Activated CD4-positive, alpha-beta T cell treated with anti-CD3 and anti-CD28 coated beads for 36 hours (primary cell): Measurements from ENCODE around the gene DGKI. TPM values are rescaled to one million over a fixed set of nuclear protein-coding genes. Genes with fewer than 3 reads are reported as not detected.

Experiments used
- ATAC-seq: fragments of 200-7000 bp; cut with Tn5 transposase; one replicate; pipeline ENCODE4 v1.10.0; 2021; ENCODE audit warnings: mild to moderate bottlenecking, moderate library complexity
- CTCF ChIA-PET: fragments of 350-600 bp; sonication (Branson Sonifier 250); formaldehyde crosslinking; loops from one replicate; lab custom pipeline; 2021; ENCODE audit warnings: antibody characterized with exemption; lab: Charles Lee
- POLR2A ChIA-PET: fragments of 350-600 bp; sonication (Branson Sonifier 250); formaldehyde crosslinking; loops from one replicate; lab custom pipeline; 2021; ENCODE audit warnings: antibody characterized with exemption, inconsistent platforms; lab: Charles Lee
- DNase-seq: peaks from one replicate; pipeline ENCODE4 v3.0.0-alpha.2; 2020
- H3K27ac Mint-ChIP-seq: one replicate; pipeline ENCODE4 v1.8.0; 2021; ENCODE audit warnings: mixed read lengths
- H3K27me3 Mint-ChIP-seq: one replicate; pipeline ENCODE4 v1.8.0; 2021; ENCODE audit warnings: mixed read lengths
- H3K36me3 Mint-ChIP-seq: one replicate; pipeline ENCODE4 v1.8.0; 2021; ENCODE audit warnings: low read depth, mixed read lengths
- H3K4me1 Mint-ChIP-seq: one replicate; pipeline ENCODE4 v1.8.0; 2021; ENCODE audit warnings: mixed read lengths
- H3K4me3 Mint-ChIP-seq: one replicate; pipeline ENCODE4 v1.8.0; 2021; ENCODE audit warnings: mild to moderate bottlenecking, moderate library complexity, mixed read lengths
- H3K9me3 Mint-ChIP-seq: one replicate; pipeline ENCODE4 v1.8.0; 2021; ENCODE audit warnings: low read depth, mixed read lengths
- intact Hi-C, 2 experiments: fragments of 100-400 bp; cut with DNase I in 1 of 2; cut with micrococcal nuclease in 1 of 2; formaldehyde crosslinking; loops; one replicate each; pipeline versions ENCODE4 v1.14.2 to v1.15.1; 2022 to 2024; cut with DNase I, micrococcal nuclease
- total RNA-seq, 2 experiments: library from RNA; stranded (reverse); gene quantifications; one replicate each; pipeline ENCODE4 v1.2.3, GENCODE V29; 2021

The DGKI gene
- total RNA-seq, 2 experiments from 2014 or later, result 2.9 to 3.0 TPM

- Mint-ChIP-seq H3K36me3 (no peaks in the 10 kb centered on the region), H3K27me3 (peaks cover 1% of the 10 kb centered on the region), H3K4me3 (no peak overlapping the region), H3K4me1 (no peaks in the 10 kb centered on the region), H3K9me3 (peaks cover 2% of the 10 kb centered on the region), H3K27ac (no peak overlapping the region)
- no peak for DNase-seq
- ChIA-PET POLR2A (no interaction called here), CTCF (no interaction called here)
- intact Hi-C loops, result no loop called here
- ATAC-seq, result no peak
Measured at GRCh38 chr7:137399827-137400823, 446.6 kb downstream of the DGKI start.

- no peak overlapping the region for H3K4me3 Mint-ChIP-seq
- no peak overlapping the region for H3K27ac Mint-ChIP-seq
- DNase-seq, result no peak
- ChIA-PET POLR2A (no interaction called here), CTCF (no interaction called here)
- no peaks in the 10 kb centered on the region for H3K27me3 Mint-ChIP-seq
- intact Hi-C loops, result no loop called here
- ATAC-seq, result no peak
- H3K36me3 Mint-ChIP-seq, result no peaks in the 10 kb centered on the region
- no peaks in the 10 kb centered on the region for H3K4me1 Mint-ChIP-seq
- no peaks in the 10 kb centered on the region for H3K9me3 Mint-ChIP-seq
Measured at GRCh38 chr7:137396051-137396450, 450.7 kb downstream of the DGKI start.

- H3K9me3 Mint-ChIP-seq, result no peaks in the 10 kb centered on the region
- CTCF ChIA-PET, result no interaction called here
- DNase-seq (no peak), ATAC-seq (no peak)
- POLR2A ChIA-PET, result no interaction called here
- no peaks in the 10 kb centered on the region for H3K36me3 Mint-ChIP-seq
- no peak overlapping the region for H3K27ac Mint-ChIP-seq
- intact Hi-C loops, result no loop called here
- H3K27me3 Mint-ChIP-seq, result no peaks in the 10 kb centered on the region
- H3K4me3 Mint-ChIP-seq, result no peak overlapping the region
- no peaks in the 10 kb centered on the region for H3K4me1 Mint-ChIP-seq
Measured at GRCh38 chr7:137395420-137395819, 451.4 kb downstream of the DGKI start.

- POLR2A ChIA-PET, result no interaction called here
Measured at GRCh38 chr7:137393570-137393969, 453.2 kb downstream of the DGKI start.

GRCh38 chr7:137390076-137390475, 456.7 kb downstream of the DGKI start:
- ATAC-seq (no peak), DNase-seq (no peak)
- H3K4me1 Mint-ChIP-seq, result no peaks in the 10 kb centered on the region
- no peaks in the 10 kb centered on the region for H3K9me3 Mint-ChIP-seq
- no peaks in the 10 kb centered on the region for H3K36me3 Mint-ChIP-seq
- H3K27me3 Mint-ChIP-seq, result no peaks in the 10 kb centered on the region
- ChIA-PET POLR2A (no interaction called here), CTCF (no interaction called here)
- H3K27ac Mint-ChIP-seq, result no peak overlapping the region
- no peak overlapping the region for H3K4me3 Mint-ChIP-seq
- intact Hi-C loops, result no loop called here

More at GRCh38 chr7:137393570-137393969, 453.2 kb downstream of the DGKI start:
- H3K27me3 Mint-ChIP-seq, result no peaks in the 10 kb centered on the region
- ATAC-seq, result no peak
- CTCF ChIA-PET, result interaction anchor here (0.8 kb wide), 1 partner anchor 89 kb away, joined by 3 read pairs; no protein-coding TSS in a partner anchor
- no peak for DNase-seq
- intact Hi-C loops, result no loop called here
- no peaks in the 10 kb centered on the region for H3K9me3 Mint-ChIP-seq
- no peak overlapping the region for H3K4me3 Mint-ChIP-seq
- no peak overlapping the region for H3K27ac Mint-ChIP-seq
- no peaks in the 10 kb centered on the region for H3K36me3 Mint-ChIP-seq
- no peaks in the 10 kb centered on the region for H3K4me1 Mint-ChIP-seq

GRCh38 chr7:137388916-137389315, 457.9 kb downstream of the DGKI start:
- Mint-ChIP-seq H3K27me3 (no peaks in the 10 kb centered on the region), H3K27ac (no peak overlapping the region), H3K4me1 (no peaks in the 10 kb centered on the region), H3K36me3 (no peaks in the 10 kb centered on the region), H3K4me3 (no peak overlapping the region), H3K9me3 (no peaks in the 10 kb centered on the region)
- CTCF ChIA-PET, result no interaction called here
- POLR2A ChIA-PET, result no interaction called here
- intact Hi-C loops, result no loop called here
- no peak for ATAC-seq
- no peak for DNase-seq

- ChIA-PET CTCF (no interaction called here), POLR2A (no interaction called here)
- intact Hi-C loops, result no loop called here
- no peaks in the 10 kb centered on the region for H3K36me3 Mint-ChIP-seq
- H3K9me3 Mint-ChIP-seq, result no peaks in the 10 kb centered on the region
- no peak overlapping the region for H3K27ac Mint-ChIP-seq
- H3K27me3 Mint-ChIP-seq, result no peaks in the 10 kb centered on the region
- ATAC-seq, result no peak
- H3K4me1 Mint-ChIP-seq, result no peaks in the 10 kb centered on the region
- no peak overlapping the region for H3K4me3 Mint-ChIP-seq
- DNase-seq, result no peak
Measured at GRCh38 chr7:137386966-137387365, 459.8 kb downstream of the DGKI start.

- intact Hi-C loops, result no loop called here
- CTCF ChIA-PET, result no interaction called here
- H3K4me3 Mint-ChIP-seq, result no peak overlapping the region
- POLR2A ChIA-PET, result no interaction called here
- H3K4me1 Mint-ChIP-seq, result no peaks in the 10 kb centered on the region
- ATAC-seq (no peak), DNase-seq (no peak)
- H3K27me3 Mint-ChIP-seq, result no peaks in the 10 kb centered on the region
- no peak overlapping the region for H3K27ac Mint-ChIP-seq
- H3K9me3 Mint-ChIP-seq, result peaks cover 6% of the 10 kb centered on the region
- no peaks in the 10 kb centered on the region for H3K36me3 Mint-ChIP-seq
Measured at GRCh38 chr7:137381045-137381444, 465.7 kb downstream of the DGKI start.

GRCh38 chr7:137373507-137373906, 473.3 kb downstream of the DGKI start:
- CTCF ChIA-PET, result no interaction called here

GRCh38 chr7:137371616-137372015, 475.2 kb downstream of the DGKI start:
- no peak for DNase-seq
- Mint-ChIP-seq H3K4me3 (no peak overlapping the region), H3K27ac (no peak overlapping the region), H3K36me3 (no peaks in the 10 kb centered on the region), H3K4me1 (no peaks in the 10 kb centered on the region), H3K27me3 (no peaks in the 10 kb centered on the region), H3K9me3 (peaks cover 4% of the 10 kb centered on the region)
- no peak for ATAC-seq
- ChIA-PET POLR2A (no interaction called here), CTCF (no interaction called here)
- intact Hi-C loops, result no loop called here

More at GRCh38 chr7:137373507-137373906, 473.3 kb downstream of the DGKI start:
- intact Hi-C loops, result no loop called here
- no peak for DNase-seq
- H3K36me3 Mint-ChIP-seq, result no peaks in the 10 kb centered on the region
- no peak overlapping the region for H3K4me3 Mint-ChIP-seq
- no peaks in the 10 kb centered on the region for H3K4me1 Mint-ChIP-seq
- H3K9me3 Mint-ChIP-seq, result peaks cover 6% of the 10 kb centered on the region
- no peak overlapping the region for H3K27ac Mint-ChIP-seq
- H3K27me3 Mint-ChIP-seq, result no peaks in the 10 kb centered on the region
- ATAC-seq, result no peak
- POLR2A ChIA-PET, result no interaction called here

GRCh38 chr7:137366995-137367394, 479.8 kb downstream of the DGKI start:
- Mint-ChIP-seq H3K36me3 (no peaks in the 10 kb centered on the region), H3K27ac (no peak overlapping the region), H3K9me3 (peaks cover 3% of the 10 kb centered on the region), H3K4me1 (no peaks in the 10 kb centered on the region), H3K4me3 (no peak overlapping the region), H3K27me3 (no peaks in the 10 kb centered on the region)
- DNase-seq (no peak), ATAC-seq (no peak)
- ChIA-PET CTCF (no interaction called here), POLR2A (no interaction called here)
- intact Hi-C loops, result no loop called here

GRCh38 chr7:137363683-137364082, 483.1 kb downstream of the DGKI start:
- no peak overlapping the region for H3K4me3 Mint-ChIP-seq
- intact Hi-C loops, result no loop called here
- CTCF ChIA-PET, result interaction anchor here (0.5 kb wide), 1 partner anchor 335 kb away, joined by 3 read pairs; no protein-coding TSS in a partner anchor
- H3K4me1 Mint-ChIP-seq, result no peaks in the 10 kb centered on the region
- H3K27ac Mint-ChIP-seq, result no peak overlapping the region
- H3K27me3 Mint-ChIP-seq, result no peaks in the 10 kb centered on the region
- ATAC-seq (no peak), DNase-seq (no peak)
- H3K9me3 Mint-ChIP-seq, result peaks cover 12% of the 10 kb centered on the region
- POLR2A ChIA-PET, result no interaction called here
- H3K36me3 Mint-ChIP-seq, result no peaks in the 10 kb centered on the region
